Activated naive CD4-positive, alpha-beta T cell treated with anti-CD3 and anti-CD28 coated beads for 36 hours (primary cell): ENCODE data around the gene WDFY2. TPM values are rescaled to one million over a fixed set of nuclear protein-coding genes. Genes with fewer than 3 reads are reported as not detected.

Experiments
- CTCF ChIA-PET: fragments of 350-600 bp; sonication (Branson Sonifier 250); formaldehyde crosslinking; loops from one replicate; lab custom pipeline; 2021; ENCODE audit warnings: antibody characterized with exemption; lab: Charles Lee
- DNase-seq: peaks from one replicate; pipeline ENCODE4 v3.0.0-alpha.2; 2020
- H3K27ac Mint-ChIP-seq: one replicate; pipeline ENCODE4 v1.8.0; 2021; ENCODE audit warnings: mild to moderate bottlenecking, mixed read lengths
- H3K27me3 Mint-ChIP-seq: one replicate; pipeline ENCODE4 v1.8.0; 2021; ENCODE audit warnings: low read depth, mixed read lengths
- H3K36me3 Mint-ChIP-seq: one replicate; pipeline ENCODE4 v1.8.0; 2021; ENCODE audit warnings: low read depth, mixed read lengths
- H3K4me1 Mint-ChIP-seq: one replicate; pipeline ENCODE4 v1.8.0; 2021; ENCODE audit warnings: low read depth, mixed read lengths
- H3K4me3 Mint-ChIP-seq: one replicate; pipeline ENCODE4 v1.8.0; 2021; ENCODE audit warnings: mild to moderate bottlenecking, moderate library complexity, mixed read lengths
- H3K9me3 Mint-ChIP-seq: one replicate; pipeline ENCODE4 v1.8.0; 2021; ENCODE audit warnings: mixed read lengths
- intact Hi-C: fragments of 100-400 bp; cut with micrococcal nuclease; formaldehyde crosslinking; loops from one replicate; pipeline ENCODE4 v1.15.1; 2023
- total RNA-seq, 2 experiments: library from RNA; stranded (reverse); gene quantifications; one replicate each; pipeline ENCODE4 v1.2.3, GENCODE V29; 2021

Gene WDFY2
- total RNA-seq, 2 experiments from 2014 or later: 8.3 to 11.3 TPM

GRCh38 chr13:51797664-51798488, 213.6 kb downstream of the WDFY2 start:
- Mint-ChIP-seq H3K9me3 (no peaks in the 10 kb centered on the region), H3K27me3 (no peaks in the 10 kb centered on the region), H3K4me1 (peaks cover 43% of the 10 kb centered on the region), H3K27ac (no peak overlapping the region), H3K36me3 (peaks cover 6% of the 10 kb centered on the region), H3K4me3 (no peak overlapping the region)
- CTCF ChIA-PET: interaction anchor here (0.6 to 6.0 kb wide), 59 partner anchors 8 to 886 kb away, joined by 3 to 52 read pairs (median 5); partner anchors contain the start of gene NEK5
- intact Hi-C loops: loop anchor here (1.0 to 2.0 kb wide), 7 partner anchors 34 to 673 kb away; partner anchors contain the start of genes FAM124A and WDFY2
- peak; percentile 83 for DNase-seq

GRCh38 chr13:51799261-51799660, 215.0 kb downstream of the WDFY2 start:
- Mint-ChIP-seq H3K27ac (no peak overlapping the region), H3K4me1 (peaks cover 34% of the 10 kb centered on the region), H3K4me3 (no peak overlapping the region), H3K9me3 (no peaks in the 10 kb centered on the region), H3K27me3 (no peaks in the 10 kb centered on the region), H3K36me3 (no peaks in the 10 kb centered on the region)
- intact Hi-C loops: no loop called here
- CTCF ChIA-PET: interaction anchor here (1.1 to 6.0 kb wide), 10 partner anchors 16 to 513 kb away, joined by 3 to 52 read pairs (median 10); no protein-coding TSS in a partner anchor
- no peak for DNase-seq

DNA sequence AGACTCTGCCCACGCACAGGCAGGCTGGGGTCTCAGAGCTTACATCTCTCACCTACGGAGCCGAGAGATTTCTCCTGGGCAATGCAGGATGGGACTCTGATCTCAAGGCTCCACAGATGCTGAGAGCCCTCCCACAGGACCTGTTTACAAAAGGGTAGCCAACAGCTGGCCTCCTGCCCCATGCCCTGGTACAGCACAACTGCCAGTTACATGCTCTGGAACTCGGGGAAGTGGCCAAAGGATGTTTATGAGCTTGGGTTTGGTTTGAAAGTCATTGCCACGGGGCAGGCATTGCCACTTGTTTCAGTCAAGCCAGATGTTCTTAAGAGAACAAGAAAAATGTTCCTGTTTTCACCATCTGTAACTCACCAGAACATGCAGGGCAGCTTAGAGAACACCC, 216.2 kb downstream of the WDFY2 start:
- Mint-ChIP-seq H3K4me3 (no peak overlapping the region), H3K27me3 (no peaks in the 10 kb centered on the region), H3K36me3 (peaks cover 5% of the 10 kb centered on the region), H3K27ac (no peak overlapping the region), H3K9me3 (no peaks in the 10 kb centered on the region), H3K4me1 (peaks cover 41% of the 10 kb centered on the region)
- CTCF ChIA-PET: interaction anchor here (0.5 to 6.0 kb wide), 12 partner anchors 10 to 514 kb away, joined by 3 to 52 read pairs (median 4); no protein-coding TSS in a partner anchor
- no peak for DNase-seq
- intact Hi-C loops: loop anchor here (5.0 kb wide), 2 partner anchors 1563 to 1863 kb away; partner anchors contain the start of gene SPRYD7

GRCh38 chr13:51801631-51802099, 217.4 kb downstream of the WDFY2 start:
- Mint-ChIP-seq H3K4me1 (peaks cover 53% of the 10 kb centered on the region), H3K9me3 (no peaks in the 10 kb centered on the region), H3K27ac (peak overlapping the region; percentile 98), H3K36me3 (peaks cover 5% of the 10 kb centered on the region), H3K27me3 (no peaks in the 10 kb centered on the region), H3K4me3 (peak overlapping the region; percentile 92)
- intact Hi-C loops: loop anchor here (1.0 to 5.0 kb wide), 9 partner anchors 24 to 1864 kb away; partner anchors contain the start of gene SPRYD7
- DNase-seq: no peak
- CTCF ChIA-PET: interaction anchor here (0.5 to 3.1 kb wide), 11 partner anchors 9 to 610 kb away, joined by 3 to 15 read pairs (median 5); no protein-coding TSS in a partner anchor

GRCh38 chr13:51802631-51803418, 218.6 kb downstream of the WDFY2 start:
- intact Hi-C loops: loop anchor here (1.0 to 5.0 kb wide), 11 partner anchors 22 to 1866 kb away; partner anchors contain the start of genes INTS6, SPRYD7 and WDFY2
- CTCF ChIA-PET: interaction anchor here (0.6 to 3.1 kb wide), 11 partner anchors 8 to 516 kb away, joined by 3 to 15 read pairs (median 5); no protein-coding TSS in a partner anchor
- DNase-seq: no peak
- Mint-ChIP-seq H3K4me3 (peak overlapping the region; percentile 92), H3K36me3 (peaks cover 5% of the 10 kb centered on the region), H3K9me3 (no peaks in the 10 kb centered on the region), H3K27ac (peak overlapping the region; percentile 98), H3K27me3 (no peaks in the 10 kb centered on the region), H3K4me1 (peaks cover 54% of the 10 kb centered on the region)

GRCh38 chr13:51803422-51804294, 219.4 kb downstream of the WDFY2 start, which contains the start of gene DHRS12:
Gene DHRS12 (minus strand): TSS chr13:51804163. CDS start chr13:51799659, 4,504 bp downstream.
- H3K36me3 Mint-ChIP-seq: peaks cover 7% of the 10 kb centered on the region
- H3K4me1 Mint-ChIP-seq: peaks cover 57% of the 10 kb centered on the region
- no peaks in the 10 kb centered on the region for H3K27me3 Mint-ChIP-seq
- intact Hi-C loops: loop anchor here (1.0 to 5.0 kb wide), 10 partner anchors 9 to 1866 kb away; partner anchors contain the start of genes ALG11, INTS6, SPRYD7 and WDFY2
- H3K27ac Mint-ChIP-seq: peak within 1 kb of the TSS; percentile 98
- CTCF ChIA-PET: interaction anchor here (1.2 to 3.1 kb wide), 5 partner anchors 12 to 28 kb away, joined by 3 to 15 read pairs (median 9); no protein-coding TSS in a partner anchor
- peak; percentile 89 for DNase-seq
- H3K4me3 Mint-ChIP-seq: peak within 1 kb of the TSS; percentile 92
- no peaks in the 10 kb centered on the region for H3K9me3 Mint-ChIP-seq

- Mint-ChIP-seq H3K4me1 (peaks cover 57% of the 10 kb centered on the region), H3K4me3 (peak overlapping the region; percentile 92), H3K27me3 (no peaks in the 10 kb centered on the region), H3K27ac (peak overlapping the region; percentile 98), H3K9me3 (no peaks in the 10 kb centered on the region), H3K36me3 (peaks cover 13% of the 10 kb centered on the region)
- DNase-seq: peak; percentile 75
- CTCF ChIA-PET: interaction anchor here (0.5 to 3.4 kb wide), 10 partner anchors 9 to 187 kb away, joined by 3 to 44 read pairs (median 4); partner anchors contain the start of gene TMEM272
- intact Hi-C loops: loop anchor here (1.0 to 5.0 kb wide), 6 partner anchors 8 to 1867 kb away; partner anchors contain the start of genes ALG11 and SPRYD7
Observed at GRCh38 chr13:51804295-51805172, 220.3 kb downstream of the WDFY2 start.

DNA sequence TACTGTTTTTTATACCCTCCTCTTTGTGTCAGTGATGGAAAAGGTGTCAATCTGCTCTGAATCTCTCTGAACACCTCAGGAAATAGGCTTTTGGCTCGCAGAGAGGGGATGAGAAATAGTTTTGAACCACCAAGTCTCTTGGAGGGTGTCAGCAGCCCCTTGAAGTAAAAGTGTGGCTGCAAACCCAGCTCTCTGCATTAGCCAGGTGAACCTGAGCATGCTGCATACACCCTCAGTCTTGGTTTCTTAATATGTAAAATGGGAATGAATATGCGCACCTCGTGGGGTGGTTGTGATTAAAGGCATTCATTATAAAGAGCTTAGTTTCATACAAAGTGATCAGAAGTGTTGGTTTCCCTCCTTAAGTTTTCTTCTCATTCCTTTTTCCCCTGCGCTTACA, 221.1 kb downstream of the WDFY2 start:
- Mint-ChIP-seq H3K27me3 (no peaks in the 10 kb centered on the region), H3K4me1 (peaks cover 59% of the 10 kb centered on the region), H3K9me3 (no peaks in the 10 kb centered on the region), H3K36me3 (peaks cover 13% of the 10 kb centered on the region), H3K27ac (peak overlapping the region; percentile 98), H3K4me3 (peak overlapping the region; percentile 92)
- CTCF ChIA-PET: interaction anchor here (0.5 to 3.4 kb wide), 11 partner anchors 7 to 186 kb away, joined by 3 to 44 read pairs (median 4); partner anchors contain the start of gene TMEM272
- intact Hi-C loops: loop anchor here (1.0 kb wide), 1 partner anchor 10 kb away; no protein-coding TSS in a partner anchor
- no peak for DNase-seq

DNA sequence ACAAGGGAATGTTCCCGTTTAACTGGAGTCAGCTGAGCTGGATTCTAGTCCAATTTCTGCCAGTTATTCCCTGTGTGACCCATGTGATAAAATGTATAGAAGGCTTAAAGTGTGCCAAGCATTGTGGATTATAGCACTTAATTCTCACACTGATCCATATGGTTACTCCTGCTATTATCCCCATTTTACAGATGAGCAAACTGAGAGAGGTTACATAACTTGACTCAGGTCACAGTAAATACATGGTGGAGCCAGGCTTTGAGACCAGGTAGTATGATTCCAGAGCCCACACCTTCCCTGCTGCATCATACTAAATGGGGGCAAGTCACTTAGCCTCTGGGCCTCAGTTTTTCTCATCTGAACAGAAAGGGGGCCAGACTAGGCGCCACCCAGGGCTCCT, 221.7 kb downstream of the WDFY2 start:
- no peak overlapping the region for H3K27ac Mint-ChIP-seq
- H3K4me3 Mint-ChIP-seq: no peak overlapping the region
- DNase-seq: no peak

GRCh38 chr13:51806566-51806965, 222.3 kb downstream of the WDFY2 start:
- peaks cover 15% of the 10 kb centered on the region for H3K36me3 Mint-ChIP-seq
- H3K27ac Mint-ChIP-seq: no peak overlapping the region
- CTCF ChIA-PET: interaction anchor here (1.8 to 3.4 kb wide), 4 partner anchors 8 to 26 kb away, joined by 6 to 44 read pairs (median 12); no protein-coding TSS in a partner anchor
- H3K4me3 Mint-ChIP-seq: no peak overlapping the region
- H3K9me3 Mint-ChIP-seq: no peaks in the 10 kb centered on the region
- peaks cover 58% of the 10 kb centered on the region for H3K4me1 Mint-ChIP-seq
- no peak for DNase-seq
- intact Hi-C loops: no loop called here
- H3K27me3 Mint-ChIP-seq: no peaks in the 10 kb centered on the region

More for the DNA sequence above, 221.7 kb downstream of the WDFY2 start:
- H3K4me1 Mint-ChIP-seq: peaks cover 58% of the 10 kb centered on the region
- intact Hi-C loops: loop anchor here (1.0 kb wide), 1 partner anchor 9 kb away; no protein-coding TSS in a partner anchor
- CTCF ChIA-PET: interaction anchor here (0.8 to 3.4 kb wide), 9 partner anchors 8 to 39 kb away, joined by 3 to 44 read pairs (median 5); partner anchors contain the start of gene TMEM272
- H3K36me3 Mint-ChIP-seq: peaks cover 13% of the 10 kb centered on the region
- H3K9me3 Mint-ChIP-seq: no peaks in the 10 kb centered on the region
- no peaks in the 10 kb centered on the region for H3K27me3 Mint-ChIP-seq
